HEK293T (cell line): ENCODE measurements around the gene DACH1.

Source experiments
- ARNT ChIP-seq: fragments of 450-650 bp; IDR thresholded peaks from 2 replicates; pipeline ENCODE4 v1.6.1; 2017; ENCODE audit warnings: mild to moderate bottlenecking
- BHLHE40 ChIP-seq: fragments of 450-650 bp; IDR thresholded peaks from 2 replicates; pipeline ENCODE4 v1.6.1; 2016; ENCODE audit warnings: mild to moderate bottlenecking, moderate library complexity, borderline replicate concordance
- ELF4 ChIP-seq: fragments of 450-650 bp; IDR thresholded peaks from 2 replicates; pipeline ENCODE4 v1.6.1; 2017; ENCODE audit warnings: antibody characterized with exemption
- FOXA1 ChIP-seq: fragments of 450-650 bp; IDR thresholded peaks from 2 replicates; pipeline ENCODE4 v1.6.1; 2016; ENCODE audit warnings: mild to moderate bottlenecking
- FOXK2 ChIP-seq: fragments of 450-650 bp; IDR thresholded peaks from 2 replicates; pipeline ENCODE4 v1.6.1; 2016; ENCODE audit warnings: mild to moderate bottlenecking
- FOXM1 ChIP-seq: fragments of 450-650 bp; IDR thresholded peaks from 2 replicates; pipeline ENCODE4 v1.6.1; 2017; ENCODE audit warnings: mild to moderate bottlenecking, borderline replicate concordance
- HDGF ChIP-seq: fragments of 450-650 bp; IDR thresholded peaks from 2 replicates; pipeline ENCODE4 v1.6.1; 2017; ENCODE audit warnings: antibody characterized with exemption, borderline replicate concordance
- L3MBTL2 ChIP-seq: fragments of 450-650 bp; conservative IDR thresholded peaks from 2 replicates; pipeline ENCODE4 v1.6.1; 2016; ENCODE audit warnings: mild to moderate bottlenecking
- NFRKB ChIP-seq: fragments of 450-650 bp; IDR thresholded peaks from 2 replicates; pipeline ENCODE4 v1.6.1; 2016; ENCODE audit warnings: mild to moderate bottlenecking, moderate library complexity
- PKNOX1 ChIP-seq: fragments of 450-650 bp; IDR thresholded peaks from 2 replicates; pipeline ENCODE4 v1.6.1; 2016
- SP1 ChIP-seq: fragments of 450-650 bp; IDR thresholded peaks from 2 replicates; pipeline ENCODE4 v1.6.1; 2017
- TARDBP ChIP-seq: fragments of 450-650 bp; IDR thresholded peaks from 2 replicates; pipeline ENCODE4 v1.6.1; 2016
- ZNF384 ChIP-seq: fragments of 450-650 bp; IDR thresholded peaks from 2 replicates; pipeline ENCODE4 v1.6.1; 2016

GRCh38 chr13:71828564-71828963 lies 38.4 kb downstream of the DACH1 start:
- TF ChIP-seq HDGF (no peak), SP1 (no peak), PKNOX1 (no peak), ZNF384 (no peak), FOXK2 (no peak), FOXM1 (no peak), TARDBP (no peak), ARNT (no peak), FOXA1 (no peak), L3MBTL2 (no peak), BHLHE40 (no peak), ELF4 (no peak), NFRKB (no peak)
